ENCODE measurements around the gene HS6ST2. TPM values are rescaled to one million over a fixed set of nuclear protein-coding genes. Genes with fewer than 3 reads are reported as not detected.

HS6ST2 gene
- total RNA-seq, 1 experiment from 2014 or later: 24.6 TPM

DNA sequence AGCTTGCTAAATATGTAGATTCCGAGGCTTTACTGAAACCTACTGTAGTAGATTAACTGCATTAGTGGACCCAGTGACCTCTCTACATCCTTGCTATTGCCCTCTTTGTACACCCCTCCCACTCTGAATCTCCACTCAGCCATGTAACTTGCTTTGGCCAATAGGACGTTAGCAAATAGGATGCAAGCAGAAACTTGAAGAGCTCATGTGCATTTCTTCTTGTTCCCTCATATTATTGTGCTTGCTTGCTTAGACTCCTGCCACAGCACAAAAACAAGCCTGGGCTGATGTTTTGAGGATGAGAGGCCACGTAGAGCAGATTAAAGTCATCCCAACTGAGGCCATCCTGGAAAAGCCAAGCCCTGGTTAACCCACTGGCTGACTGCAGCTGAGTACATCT, 147.9 kb downstream of the HS6ST2 start (continued):
- TF ChIP-seq, protein P1, sequence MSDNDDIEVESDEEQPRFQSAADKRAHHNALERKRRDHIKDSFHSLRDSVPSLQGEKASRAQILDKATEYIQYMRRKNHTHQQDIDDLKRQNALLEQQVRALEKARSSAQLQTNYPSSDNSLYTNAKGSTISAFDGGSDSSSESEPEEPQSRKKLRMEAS (IDR thresholded peaks at IDR 0.05): no peak
- TF ChIP-seq EGR1 (IDR thresholded peaks at IDR 0.05; ENCODE audit: low read depth) (no peak), SIN3A (IDR thresholded peaks at IDR 0.05; ENCODE audit: low read depth) (no peak), TCF7L2 (IDR thresholded peaks at IDR 0.05; ENCODE audit: borderline replicate concordance, extremely low read depth, insufficient read depth, insufficient read length) (no peak), EZH2 (IDR thresholded peaks at IDR 0.05) (no peak), SRF (IDR thresholded peaks at IDR 0.05; ENCODE audit: low read depth) (no peak), SP1 (IDR thresholded peaks at IDR 0.05; ENCODE audit: low read depth) (no peak), FOSL1 (IDR thresholded peaks at IDR 0.05; ENCODE audit: low read depth) (no peak), ELF1 (IDR thresholded peaks at IDR 0.05; ENCODE audit: borderline replicate concordance, low read depth) (no peak), CEBPB (IDR thresholded peaks at IDR 0.05; ENCODE audit: low read depth) (no peak)

DNA sequence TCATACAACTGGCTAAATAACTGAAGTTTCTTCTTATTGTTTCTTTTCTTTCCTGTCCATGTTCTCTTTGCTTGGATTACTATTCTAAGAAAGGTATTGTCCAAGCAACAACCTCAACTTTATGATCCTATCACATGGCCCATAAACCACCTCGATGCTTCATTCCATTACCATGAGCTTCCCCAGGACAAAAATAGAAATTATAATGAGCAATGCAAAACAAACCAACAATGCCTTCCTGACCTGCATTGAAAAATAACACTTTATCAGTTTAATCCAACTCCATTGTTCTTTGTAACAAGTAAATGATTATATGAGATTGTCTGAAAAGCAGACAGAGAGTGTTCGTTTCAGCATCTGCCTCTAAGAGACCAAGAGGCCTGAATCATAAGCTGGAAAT, 148.8 kb downstream of the HS6ST2 start:
- ATAC-seq (no peak), DNase-seq (ENCODE audit: low read depth, low spot score) (no peak)
- H3K4me3 ChIP-seq (replicated peaks in 1 of 2; ENCODE audit: low read depth in 1 of 2, low read length in 2 of 2): no peak overlapping the region
- ChIA-PET POLR2A (no interaction called here), RAD21 (ENCODE audit: low non-redundant PET in 1 of 2, low total read pairs in 2 of 2, uncharacterized antibody in 2 of 2, unreplicated experiment in 2 of 2) (no interaction called here), CTCF (no interaction called here)
- no peaks in the 10 kb centered on the region for H3K4me1 ChIP-seq (ENCODE audit: control insufficient read depth in 1 of 2, insufficient read depth in 2 of 2, low read length in 2 of 2)
- H3K9ac ChIP-seq (ENCODE audit: low read length): no peak overlapping the region
- no peaks in the 10 kb centered on the region for H3K36me3 ChIP-seq (ENCODE audit: control insufficient read depth in 1 of 2, insufficient read depth in 2 of 2, low read length in 2 of 2)
- H4K20me1 ChIP-seq (ENCODE audit: insufficient read depth): no peaks in the 10 kb centered on the region
- no peaks in the 10 kb centered on the region for H3K79me2 ChIP-seq (ENCODE audit: insufficient read depth, low read length)
- H3K9me3 ChIP-seq (ENCODE audit: control insufficient read depth in 1 of 2, insufficient read depth in 1 of 2, low read depth in 1 of 2, low read length in 2 of 2): no peaks in the 10 kb centered on the region
- no peak overlapping the region for H3K4me2 ChIP-seq (ENCODE audit: low read length)
- intact Hi-C loops (cut with micrococcal nuclease): no loop called here
- BruUV-seq (replicated peaks): no TSS peak
- H3K27ac ChIP-seq (ENCODE audit: low read depth, low read length): no peak overlapping the region
- H3K27me3 ChIP-seq (ENCODE audit: insufficient read depth, low read length): no peaks in the 10 kb centered on the region
- no peak overlapping the region for H2AFZ ChIP-seq (ENCODE audit: low read depth, low read length, poor library complexity, severe bottlenecking)
- TF ChIP-seq SIN3A (IDR thresholded peaks at IDR 0.05; ENCODE audit: low read depth) (no peak), YY1 (IDR thresholded peaks at IDR 0.05; ENCODE audit: extremely low read depth, insufficient replicate concordance, low read depth, low read length) (no peak), CEBPB (IDR thresholded peaks at IDR 0.05; ENCODE audit: low read depth) (no peak), SP1 (IDR thresholded peaks at IDR 0.05; ENCODE audit: low read depth) (no peak), ZFX (IDR thresholded peaks at IDR 0.05) (no peak), EZH2 (IDR thresholded peaks at IDR 0.05) (no peak)
- TF ChIP-seq, protein P2, sequence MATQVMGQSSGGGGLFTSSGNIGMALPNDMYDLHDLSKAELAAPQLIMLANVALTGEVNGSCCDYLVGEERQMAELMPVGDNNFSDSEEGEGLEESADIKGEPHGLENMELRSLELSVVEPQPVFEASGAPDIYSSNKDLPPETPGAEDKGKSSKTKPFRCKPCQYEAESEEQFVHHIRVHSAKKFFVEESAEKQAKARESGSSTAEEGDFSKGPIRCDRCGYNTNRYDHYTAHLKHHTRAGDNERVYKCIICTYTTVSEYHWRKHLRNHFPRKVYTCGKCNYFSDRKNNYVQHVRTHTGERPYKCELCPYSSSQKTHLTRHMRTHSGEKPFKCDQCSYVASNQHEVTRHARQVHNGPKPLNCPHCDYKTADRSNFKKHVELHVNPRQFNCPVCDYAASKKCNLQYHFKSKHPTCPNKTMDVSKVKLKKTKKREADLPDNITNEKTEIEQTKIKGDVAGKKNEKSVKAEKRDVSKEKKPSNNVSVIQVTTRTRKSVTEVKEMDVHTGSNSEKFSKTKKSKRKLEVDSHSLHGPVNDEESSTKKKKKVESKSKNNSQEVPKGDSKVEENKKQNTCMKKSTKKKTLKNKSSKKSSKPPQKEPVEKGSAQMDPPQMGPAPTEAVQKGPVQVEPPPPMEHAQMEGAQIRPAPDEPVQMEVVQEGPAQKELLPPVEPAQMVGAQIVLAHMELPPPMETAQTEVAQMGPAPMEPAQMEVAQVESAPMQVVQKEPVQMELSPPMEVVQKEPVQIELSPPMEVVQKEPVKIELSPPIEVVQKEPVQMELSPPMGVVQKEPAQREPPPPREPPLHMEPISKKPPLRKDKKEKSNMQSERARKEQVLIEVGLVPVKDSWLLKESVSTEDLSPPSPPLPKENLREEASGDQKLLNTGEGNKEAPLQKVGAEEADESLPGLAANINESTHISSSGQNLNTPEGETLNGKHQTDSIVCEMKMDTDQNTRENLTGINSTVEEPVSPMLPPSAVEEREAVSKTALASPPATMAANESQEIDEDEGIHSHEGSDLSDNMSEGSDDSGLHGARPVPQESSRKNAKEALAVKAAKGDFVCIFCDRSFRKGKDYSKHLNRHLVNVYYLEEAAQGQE (IDR thresholded peaks at IDR 0.05; ENCODE audit: low read depth): no peak
- TF ChIP-seq, protein P3, sequence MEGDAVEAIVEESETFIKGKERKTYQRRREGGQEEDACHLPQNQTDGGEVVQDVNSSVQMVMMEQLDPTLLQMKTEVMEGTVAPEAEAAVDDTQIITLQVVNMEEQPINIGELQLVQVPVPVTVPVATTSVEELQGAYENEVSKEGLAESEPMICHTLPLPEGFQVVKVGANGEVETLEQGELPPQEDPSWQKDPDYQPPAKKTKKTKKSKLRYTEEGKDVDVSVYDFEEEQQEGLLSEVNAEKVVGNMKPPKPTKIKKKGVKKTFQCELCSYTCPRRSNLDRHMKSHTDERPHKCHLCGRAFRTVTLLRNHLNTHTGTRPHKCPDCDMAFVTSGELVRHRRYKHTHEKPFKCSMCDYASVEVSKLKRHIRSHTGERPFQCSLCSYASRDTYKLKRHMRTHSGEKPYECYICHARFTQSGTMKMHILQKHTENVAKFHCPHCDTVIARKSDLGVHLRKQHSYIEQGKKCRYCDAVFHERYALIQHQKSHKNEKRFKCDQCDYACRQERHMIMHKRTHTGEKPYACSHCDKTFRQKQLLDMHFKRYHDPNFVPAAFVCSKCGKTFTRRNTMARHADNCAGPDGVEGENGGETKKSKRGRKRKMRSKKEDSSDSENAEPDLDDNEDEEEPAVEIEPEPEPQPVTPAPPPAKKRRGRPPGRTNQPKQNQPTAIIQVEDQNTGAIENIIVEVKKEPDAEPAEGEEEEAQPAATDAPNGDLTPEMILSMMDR (IDR thresholded peaks at IDR 0.05 in 2 of 3, conservative IDR thresholded peaks at IDR 0.05 in 1 of 3; ENCODE audit: borderline replicate concordance in 1 of 3, insufficient read depth in 1 of 3, low read depth in 2 of 3, low read length in 2 of 3): no peak
- TF ChIP-seq, protein P4, sequence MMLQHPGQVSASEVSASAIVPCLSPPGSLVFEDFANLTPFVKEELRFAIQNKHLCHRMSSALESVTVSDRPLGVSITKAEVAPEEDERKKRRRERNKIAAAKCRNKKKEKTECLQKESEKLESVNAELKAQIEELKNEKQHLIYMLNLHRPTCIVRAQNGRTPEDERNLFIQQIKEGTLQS (IDR thresholded peaks at IDR 0.05): no peak
- no peaks in the 10 kb centered on the region for H3K9me2 ChIP-seq (ENCODE audit: insufficient read depth)

All from HCT116 (cell line).